Gastrocnemius medialis (tissue), 4 donors: ENCODE data around the gene RNASEH2B.

ENCODE experiments used
- CTCF ChIP-seq, 5 experiments: fragments of 450-650 bp in 3 of 5; fragments of 200-600 bp in 2 of 5; sonication (generic) in 2 of 5; IDR thresholded peaks in 4 of 5; conservative IDR thresholded peaks in 1 of 5; 1 replicate in 4 of 5; 2 replicates in 1 of 5; pipeline ENCODE4 v1.5.1; 2016 to 2019; ENCODE audit warnings: antibody characterized with exemption in 5 of 5, mild to moderate bottlenecking in 3 of 5, moderate library complexity in 3 of 5
- POLR2A ChIP-seq, 2 donors: fragments of 450-650 bp; IDR thresholded peaks; one replicate each; pipeline ENCODE4 v1.6.1; 2017; ENCODE audit warnings: antibody characterized with exemption in 2 of 2, mild to moderate bottlenecking in 2 of 2, moderate library complexity in 2 of 2

DNA sequence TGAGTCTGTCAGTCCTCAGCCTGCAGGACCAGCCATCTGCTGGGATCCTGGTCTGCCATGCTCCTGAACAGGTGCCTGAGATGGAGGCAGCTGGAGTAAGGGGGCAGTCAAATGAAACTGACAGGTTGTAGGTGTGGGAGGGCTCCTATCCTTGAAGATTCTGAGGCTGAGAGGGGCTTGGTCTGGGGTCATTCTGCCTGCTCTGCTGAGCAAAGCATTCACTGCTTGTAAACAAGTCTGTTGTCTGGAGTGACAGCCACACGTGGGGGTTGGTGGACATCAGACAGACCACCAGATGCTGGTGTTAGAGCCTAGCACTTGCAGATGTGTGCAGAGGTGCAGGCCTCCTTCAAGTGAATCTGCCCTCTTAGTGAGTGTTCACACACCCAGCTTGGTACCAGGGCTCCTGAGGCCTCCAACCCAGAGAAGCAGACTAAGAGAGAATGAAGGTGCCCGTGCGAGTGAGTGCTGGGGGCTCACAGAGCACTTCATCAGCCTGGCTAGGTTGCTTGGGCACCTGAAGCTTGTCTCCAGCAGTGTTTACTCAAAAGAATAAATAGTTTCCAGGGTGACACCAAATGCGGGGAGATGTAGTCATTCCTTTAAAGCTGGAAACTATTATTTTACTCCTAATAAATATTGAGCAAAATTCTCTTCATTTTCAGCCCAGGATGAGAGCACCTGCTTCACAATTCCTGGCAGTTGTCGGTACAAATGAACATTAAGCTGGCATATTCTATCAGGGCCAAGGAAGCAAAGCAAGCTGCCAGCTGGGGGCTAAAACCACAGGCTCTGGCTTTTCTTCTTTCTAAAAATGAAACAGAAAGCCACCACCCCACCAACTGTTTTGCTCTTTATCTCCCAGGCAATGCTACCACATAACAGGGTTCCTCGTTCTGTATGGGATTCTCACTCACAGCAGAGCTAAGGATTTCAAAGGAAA, 82.3 kb downstream of the RNASEH2B start:
- no peak for TF ChIP-seq CTCF (IDR thresholded peaks at IDR 0.05 in 4 of 5, conservative IDR thresholded peaks at IDR 0.05 in 1 of 5)
- no peak for TF ChIP-seq POLR2A (IDR thresholded peaks at IDR 0.05)
